ENCODE data around the gene TMEM115.

DNA sequence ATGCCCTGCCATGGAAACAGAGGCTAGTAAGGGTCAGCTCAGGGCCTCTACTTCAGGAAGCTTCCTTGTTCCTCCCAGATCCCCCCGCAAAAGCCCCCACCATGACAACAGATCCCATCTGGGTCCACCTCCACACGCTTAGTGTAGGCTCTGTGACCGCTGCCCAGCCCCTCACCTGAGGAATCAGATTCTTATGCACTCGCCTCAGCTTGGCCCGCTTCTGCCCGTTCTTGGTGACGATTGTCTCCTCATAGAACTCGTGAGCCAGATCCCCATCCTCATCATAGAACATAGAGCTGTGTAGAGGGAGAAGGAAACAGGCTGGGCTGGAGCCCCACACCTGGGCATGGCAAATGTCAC is 33.2 kb downstream of the TMEM115 start:
- TF ChIP-seq, protein P1, sequence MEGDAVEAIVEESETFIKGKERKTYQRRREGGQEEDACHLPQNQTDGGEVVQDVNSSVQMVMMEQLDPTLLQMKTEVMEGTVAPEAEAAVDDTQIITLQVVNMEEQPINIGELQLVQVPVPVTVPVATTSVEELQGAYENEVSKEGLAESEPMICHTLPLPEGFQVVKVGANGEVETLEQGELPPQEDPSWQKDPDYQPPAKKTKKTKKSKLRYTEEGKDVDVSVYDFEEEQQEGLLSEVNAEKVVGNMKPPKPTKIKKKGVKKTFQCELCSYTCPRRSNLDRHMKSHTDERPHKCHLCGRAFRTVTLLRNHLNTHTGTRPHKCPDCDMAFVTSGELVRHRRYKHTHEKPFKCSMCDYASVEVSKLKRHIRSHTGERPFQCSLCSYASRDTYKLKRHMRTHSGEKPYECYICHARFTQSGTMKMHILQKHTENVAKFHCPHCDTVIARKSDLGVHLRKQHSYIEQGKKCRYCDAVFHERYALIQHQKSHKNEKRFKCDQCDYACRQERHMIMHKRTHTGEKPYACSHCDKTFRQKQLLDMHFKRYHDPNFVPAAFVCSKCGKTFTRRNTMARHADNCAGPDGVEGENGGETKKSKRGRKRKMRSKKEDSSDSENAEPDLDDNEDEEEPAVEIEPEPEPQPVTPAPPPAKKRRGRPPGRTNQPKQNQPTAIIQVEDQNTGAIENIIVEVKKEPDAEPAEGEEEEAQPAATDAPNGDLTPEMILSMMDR (IDR thresholded peaks at IDR 0.05) = no peak
- TF ChIP-seq POLR2A (IDR thresholded peaks at IDR 0.05) = no peak

All from right lobe of liver (tissue), 4 donors.